ENCODE data around the gene RABEPK.
"Not testable (repeated sequence)": the region's sequence is repeated elsewhere in the genome, so short reads cannot be mapped to it uniquely, and the experiment has no call there.

RABEPK gene

DNA sequence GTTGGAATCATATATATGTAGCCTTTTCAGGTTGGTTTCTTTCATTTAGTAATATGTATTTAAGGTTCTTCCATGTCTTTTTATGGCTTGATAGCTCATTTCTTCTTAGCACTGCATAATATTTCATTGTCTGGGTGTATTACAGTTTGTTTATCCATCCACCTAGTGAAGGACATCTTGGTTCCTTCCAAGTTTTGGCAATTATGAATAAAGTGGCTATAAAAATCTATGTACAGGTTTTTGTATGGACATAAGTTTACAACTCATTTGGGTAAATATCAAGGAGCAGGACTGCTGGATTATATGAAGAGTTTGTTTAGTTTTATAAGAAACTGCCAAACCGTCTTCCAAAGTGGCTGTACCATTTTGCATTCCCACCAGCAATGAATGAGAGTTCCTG is 22.5 kb upstream of the RABEPK start:
- Mint-ChIP-seq H3K4me3 (no peak overlapping the region), H3K9me3 (peaks cover 5% of the 10 kb centered on the region)

DNA sequence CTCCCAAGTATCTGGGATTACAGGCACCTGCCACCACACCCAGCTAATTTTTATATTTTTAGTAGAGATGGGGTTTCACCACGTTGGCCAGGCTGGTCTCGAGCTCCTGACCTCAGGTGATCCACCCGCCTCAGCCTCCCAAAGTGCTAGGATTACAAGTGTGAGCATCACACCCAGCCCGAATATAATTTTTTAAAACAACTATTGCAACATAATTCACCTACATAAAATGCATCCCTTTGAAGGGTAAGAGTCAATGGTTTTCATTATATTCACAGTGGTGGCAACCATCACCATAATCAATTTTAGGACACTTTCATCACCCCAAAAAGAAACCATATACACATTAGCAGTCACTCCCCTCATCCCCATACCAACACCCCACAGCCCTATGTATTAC is 20.6 kb upstream of the RABEPK start:
- peaks cover 58% of the 10 kb centered on the region for H3K36me3 Mint-ChIP-seq (ENCODE audit: low read depth)
- H3K4me3 Mint-ChIP-seq; H3K27me3 Mint-ChIP-seq (ENCODE audit: low read depth); H3K27ac Mint-ChIP-seq; H3K9me3 Mint-ChIP-seq: not testable (repeated sequence)
- H3K4me1 Mint-ChIP-seq: peaks cover 36% of the 10 kb centered on the region

More for the DNA sequence above, 22.5 kb upstream of the RABEPK start:
- Mint-ChIP-seq H3K27ac (peak overlapping the region in 2 of 3 experiments; percentile 6 to 23), H3K27me3 (ENCODE audit: low read depth) (no peaks in the 10 kb centered on the region), H3K4me1 (peaks cover 34% of the 10 kb centered on the region), H3K36me3 (ENCODE audit: low read depth) (peaks cover 59% of the 10 kb centered on the region)
- TF ChIP-seq, protein P1, sequence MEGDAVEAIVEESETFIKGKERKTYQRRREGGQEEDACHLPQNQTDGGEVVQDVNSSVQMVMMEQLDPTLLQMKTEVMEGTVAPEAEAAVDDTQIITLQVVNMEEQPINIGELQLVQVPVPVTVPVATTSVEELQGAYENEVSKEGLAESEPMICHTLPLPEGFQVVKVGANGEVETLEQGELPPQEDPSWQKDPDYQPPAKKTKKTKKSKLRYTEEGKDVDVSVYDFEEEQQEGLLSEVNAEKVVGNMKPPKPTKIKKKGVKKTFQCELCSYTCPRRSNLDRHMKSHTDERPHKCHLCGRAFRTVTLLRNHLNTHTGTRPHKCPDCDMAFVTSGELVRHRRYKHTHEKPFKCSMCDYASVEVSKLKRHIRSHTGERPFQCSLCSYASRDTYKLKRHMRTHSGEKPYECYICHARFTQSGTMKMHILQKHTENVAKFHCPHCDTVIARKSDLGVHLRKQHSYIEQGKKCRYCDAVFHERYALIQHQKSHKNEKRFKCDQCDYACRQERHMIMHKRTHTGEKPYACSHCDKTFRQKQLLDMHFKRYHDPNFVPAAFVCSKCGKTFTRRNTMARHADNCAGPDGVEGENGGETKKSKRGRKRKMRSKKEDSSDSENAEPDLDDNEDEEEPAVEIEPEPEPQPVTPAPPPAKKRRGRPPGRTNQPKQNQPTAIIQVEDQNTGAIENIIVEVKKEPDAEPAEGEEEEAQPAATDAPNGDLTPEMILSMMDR (IDR thresholded peaks at IDR 0.05; ENCODE audit: unreplicated experiment in 3 of 3): no peak

DNA sequence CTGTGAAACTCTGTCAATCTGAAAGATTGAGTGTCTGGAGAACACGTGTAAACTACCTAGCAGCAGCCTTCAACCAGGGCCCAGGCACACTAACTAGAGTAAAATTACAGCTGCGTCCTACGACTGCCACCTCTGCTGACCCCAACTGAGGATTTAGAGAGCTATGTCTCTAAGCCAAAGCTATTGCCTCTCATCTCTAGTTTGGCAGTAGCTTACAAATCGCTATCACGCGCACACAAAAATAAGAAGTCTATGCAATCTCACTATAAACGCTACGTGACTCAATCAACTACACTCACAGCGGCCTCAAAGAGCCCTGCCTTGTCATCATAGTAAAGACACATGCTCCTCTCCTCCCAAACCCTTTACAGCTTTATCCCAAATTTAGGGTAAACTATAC is 19.5 kb upstream of the RABEPK start:
- no peaks in the 10 kb centered on the region for H3K27me3 Mint-ChIP-seq (ENCODE audit: low read depth)
- no peak overlapping the region for H3K27ac Mint-ChIP-seq
- TF ChIP-seq, protein P1 (IDR thresholded peaks at IDR 0.05; ENCODE audit: unreplicated experiment in 3 of 3): no peak
- H3K4me3 Mint-ChIP-seq: no peak overlapping the region
- peaks cover 5% of the 10 kb centered on the region for H3K9me3 Mint-ChIP-seq
- peaks cover 32% of the 10 kb centered on the region for H3K4me1 Mint-ChIP-seq
- peaks cover 54% of the 10 kb centered on the region for H3K36me3 Mint-ChIP-seq (ENCODE audit: low read depth)

DNA sequence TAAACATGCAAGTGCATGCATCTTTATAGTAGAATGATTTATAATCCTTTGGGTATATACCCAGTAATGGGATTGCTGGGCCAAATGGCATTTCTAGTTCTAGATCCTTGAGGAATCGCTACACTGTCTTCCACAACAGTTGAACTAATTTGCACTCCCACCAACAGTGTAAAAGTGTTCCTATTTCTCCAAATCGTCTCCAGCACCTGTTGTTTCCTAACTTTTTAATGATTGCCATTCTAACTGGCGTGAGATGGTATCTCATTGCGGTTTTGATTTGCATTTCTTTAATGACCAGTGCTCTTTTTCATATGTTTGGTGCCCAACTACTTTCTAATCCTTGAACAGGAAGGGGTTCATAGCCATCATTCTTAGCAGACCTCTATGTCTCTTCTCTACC is 18.6 kb upstream of the RABEPK start:
- H3K27me3 Mint-ChIP-seq (ENCODE audit: low read depth); H3K4me3 Mint-ChIP-seq: not testable (repeated sequence)
- H3K27ac Mint-ChIP-seq: peak overlapping the region in 1 of 3 experiments; percentile 5

DNA sequence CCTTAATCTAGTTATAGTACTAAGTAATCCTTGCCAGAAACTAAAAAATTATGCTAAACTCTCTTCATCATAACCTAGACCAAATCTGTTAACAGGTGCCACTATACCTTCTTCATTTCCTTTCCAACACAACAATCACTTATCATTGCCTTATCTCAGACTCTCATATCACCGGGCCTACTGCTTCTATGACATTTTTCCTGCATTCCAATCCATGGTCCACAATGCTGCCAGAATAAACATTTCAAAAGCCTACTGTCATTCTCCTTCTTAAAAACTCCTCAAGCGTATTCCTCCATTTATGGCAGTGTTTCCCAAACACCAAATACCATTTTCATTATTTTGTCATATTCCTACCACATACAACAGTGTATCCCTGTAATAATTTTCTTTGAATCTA is 17.3 kb upstream of the RABEPK start:
- Mint-ChIP-seq H3K9me3 (peaks cover 5% of the 10 kb centered on the region), H3K36me3 (ENCODE audit: low read depth) (peaks cover 40% of the 10 kb centered on the region), H3K27me3 (ENCODE audit: low read depth) (no peaks in the 10 kb centered on the region), H3K27ac (peak overlapping the region; percentile 2 to 38 (median 10)), H3K4me1 (peaks cover 22% of the 10 kb centered on the region), H3K4me3 (no peak overlapping the region)
- TF ChIP-seq, protein P1 (IDR thresholded peaks at IDR 0.05; ENCODE audit: unreplicated experiment in 3 of 3): no peak

More for the DNA sequence above, 18.6 kb upstream of the RABEPK start:
- peaks cover 24% of the 10 kb centered on the region for H3K4me1 Mint-ChIP-seq
- peaks cover 48% of the 10 kb centered on the region for H3K36me3 Mint-ChIP-seq (ENCODE audit: low read depth)
- H3K9me3 Mint-ChIP-seq: not testable (repeated sequence)

DNA sequence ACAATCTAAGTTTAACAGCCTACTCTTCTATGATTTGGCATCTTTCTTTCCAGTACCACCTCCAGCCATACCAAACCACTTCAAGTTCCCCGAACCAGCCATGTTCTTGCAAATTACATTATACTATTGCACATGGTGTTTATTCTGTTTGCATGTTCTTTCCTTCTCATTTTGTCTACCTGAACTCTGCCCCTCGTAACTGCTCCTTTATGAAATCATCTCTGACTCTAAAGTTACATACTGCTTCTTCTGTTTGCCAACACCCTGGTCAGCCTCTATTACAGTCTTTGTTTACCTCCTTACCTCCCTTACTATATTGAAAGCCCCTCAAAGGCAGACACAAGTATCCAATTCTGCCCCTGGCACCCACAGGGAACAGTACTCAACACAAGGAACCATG is 16.8 kb upstream of the RABEPK start:
- Mint-ChIP-seq H3K27ac (peak overlapping the region in 1 of 3 experiments; percentile 38), H3K4me3 (no peak overlapping the region), H3K9me3 (peaks cover 4% of the 10 kb centered on the region), H3K27me3 (ENCODE audit: low read depth) (no peaks in the 10 kb centered on the region), H3K4me1 (peaks cover 19% of the 10 kb centered on the region), H3K36me3 (ENCODE audit: low read depth) (peaks cover 35% of the 10 kb centered on the region)
- TF ChIP-seq, protein P1 (IDR thresholded peaks at IDR 0.05; ENCODE audit: unreplicated experiment in 3 of 3): no peak

DNA sequence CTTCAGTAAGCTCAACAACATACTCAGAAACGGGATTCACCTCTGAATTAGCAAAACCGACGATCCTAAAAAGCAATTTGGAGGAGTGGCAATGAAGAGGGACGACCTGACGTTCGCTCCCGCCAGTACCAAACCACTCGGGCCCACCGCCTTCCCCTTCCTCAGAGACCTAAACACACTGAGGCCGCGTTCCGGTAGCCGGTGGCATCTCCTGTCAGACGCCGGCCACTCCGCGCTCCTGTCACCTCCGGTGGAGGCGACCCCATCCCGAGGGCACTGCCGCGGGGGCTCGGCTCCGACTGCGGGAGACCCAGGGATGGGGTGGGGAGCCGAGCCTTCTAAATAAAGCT is 11.4 kb upstream of the RABEPK start:
- TF ChIP-seq, protein P1 (IDR thresholded peaks at IDR 0.05; ENCODE audit: unreplicated experiment in 3 of 3): no peak
- no peaks in the 10 kb centered on the region for H3K36me3 Mint-ChIP-seq (ENCODE audit: low read depth)
- H3K4me3 Mint-ChIP-seq: peak overlapping the region; percentile 90 to 96 (median 95)
- peaks cover 18% of the 10 kb centered on the region for H3K4me1 Mint-ChIP-seq
- peak overlapping the region in 2 of 3 experiments; percentile 44 to 54 for H3K27ac Mint-ChIP-seq
- no peaks in the 10 kb centered on the region for H3K27me3 Mint-ChIP-seq (ENCODE audit: low read depth)
- H3K9me3 Mint-ChIP-seq: no peaks in the 10 kb centered on the region

All from nephron (organoid).